Activated CD4-positive, alpha-beta T cell treated with anti-CD3 and anti-CD28 coated beads, Interleukin-2, Interleukin-4, amounts not matched to agents 100 ng/mL and 50 ng/mL, durations not matched to agents 16 hours and 8 hours (primary cell): Measurements from ENCODE around the gene CRMP1.

Experiments used
- DNase-seq: peaks from one replicate; pipeline ENCODE4 v3.0.0-alpha.2; 2020; ENCODE audit warnings: low spot score

CRMP1 gene

GRCh38 chr4:5919571-5919970, 26.7 kb upstream of the CRMP1 start:
- DNase-seq, result no peak

- no peak for DNase-seq
Measured at GRCh38 chr4:5919044-5919443, 26.2 kb upstream of the CRMP1 start.

- DNase-seq, result no peak
Measured at GRCh38 chr4:5918331-5918985, 25.6 kb upstream of the CRMP1 start.

- no peak for DNase-seq
Measured at GRCh38 chr4:5917672-5918071, 24.8 kb upstream of the CRMP1 start.

GRCh38 chr4:5916229-5916628, 23.3 kb upstream of the CRMP1 start:
- DNase-seq, result no peak

- no peak for DNase-seq
Measured at GRCh38 chr4:5913454-5913853, 20.6 kb upstream of the CRMP1 start.

GRCh38 chr4:5912614-5913019, 19.7 kb upstream of the CRMP1 start:
- DNase-seq, result no peak

- DNase-seq, result no peak
Measured at GRCh38 chr4:5908876-5909427, 16.1 kb upstream of the CRMP1 start.

- no peak for DNase-seq
Measured at GRCh38 chr4:5906191-5906590, 13.3 kb upstream of the CRMP1 start.

- DNase-seq, result no peak
Measured at GRCh38 chr4:5905714-5906113, 12.8 kb upstream of the CRMP1 start.

- no peak for DNase-seq
Measured at GRCh38 chr4:5900844-5901243, 8.0 kb upstream of the CRMP1 start.

- no peak for DNase-seq
Measured at GRCh38 chr4:5899881-5900280, 7.0 kb upstream of the CRMP1 start.

GRCh38 chr4:5899396-5899795, 6.5 kb upstream of the CRMP1 start:
- DNase-seq, result no peak

GRCh38 chr4:5897674-5898073, 4.8 kb upstream of the CRMP1 start:
- DNase-seq, result no peak

- no peak for DNase-seq
Measured at GRCh38 chr4:5895287-5895686, 2.4 kb upstream of the CRMP1 start.

GRCh38 chr4:5894266-5894665, 1.4 kb upstream of the CRMP1 start:
- DNase-seq, result no peak

GRCh38 chr4:5893591-5893990, 705 bp upstream of the CRMP1 start:
- no peak for DNase-seq

GRCh38 chr4:5892323-5893003, 423 bp downstream of the CRMP1 start:
- no peak for DNase-seq

- no peak for DNase-seq
Measured at GRCh38 chr4:5891563-5892322, 1.1 kb downstream of the CRMP1 start.

GRCh38 chr4:5890063-5890727, 2.7 kb downstream of the CRMP1 start:
- no peak for DNase-seq

- no peak for DNase-seq
Measured at GRCh38 chr4:5889002-5889696, 3.7 kb downstream of the CRMP1 start.
